IgD-negative memory B cell (primary cell): ENCODE data around the gene RPA3. TPM values are rescaled to one million over a fixed set of nuclear protein-coding genes. Genes with fewer than 3 reads are reported as not detected.

ENCODE experiments used
- H3K27ac Mint-ChIP-seq, 3 donors: one replicate each; pipeline ENCODE4 v1.8.0; 2020 to 2022; ENCODE audit warnings: mild to moderate bottlenecking in 3 of 3, mixed read lengths in 3 of 3, moderate library complexity in 1 of 3
- H3K27me3 Mint-ChIP-seq: one replicate; pipeline ENCODE4 v1.8.0; 2021; ENCODE audit warnings: mixed read lengths
- H3K36me3 Mint-ChIP-seq: one replicate; pipeline ENCODE4 v1.8.0; 2020; ENCODE audit warnings: mild to moderate bottlenecking, mixed read lengths
- H3K4me1 Mint-ChIP-seq, 3 donors: one replicate each; pipeline ENCODE4 v1.8.0; 2020 to 2022; ENCODE audit warnings: mixed read lengths in 3 of 3, mild to moderate bottlenecking in 1 of 3
- H3K4me3 Mint-ChIP-seq, 4 donors: one replicate each; pipeline ENCODE4 v1.8.0; 2020 to 2022; ENCODE audit warnings: mild to moderate bottlenecking in 4 of 4, mixed read lengths in 4 of 4, moderate library complexity in 3 of 4
- H3K9me3 Mint-ChIP-seq, 3 donors: one replicate each; pipeline ENCODE4 v1.8.0; 2020 to 2021; ENCODE audit warnings: mixed read lengths in 3 of 3, mild to moderate bottlenecking in 1 of 3
- polyA plus RNA-seq: library from polyadenylated mRNA; unstranded; fragments of 300-500 nt; fragmentation: Illumina TruSeq; gene quantifications from one replicate; pipeline ENCODE4 v1.2.3, GENCODE V29; 2021

Gene RPA3
- polyA plus RNA-seq, 1 donor from 2014 or later = 99.9 TPM

GRCh38 chr7:7742223-7742622, 23.8 kb upstream of the RPA3 start:
- H3K27me3 Mint-ChIP-seq = no peaks in the 10 kb centered on the region
- no peaks in the 10 kb centered on the region for H3K9me3 Mint-ChIP-seq
- peaks cover 7% of the 10 kb centered on the region for H3K36me3 Mint-ChIP-seq
- H3K4me3 Mint-ChIP-seq = no peak overlapping the region
- H3K4me1 Mint-ChIP-seq = peaks cover 9 to 16% (median 11%) of the 10 kb centered on the region in 3 donors
- H3K27ac Mint-ChIP-seq = no peak overlapping the region

- Mint-ChIP-seq H3K4me1 (peaks cover 3 to 6% (median 6%) of the 10 kb centered on the region in 3 donors), H3K4me3 (no peak overlapping the region), H3K36me3 (peaks cover 6% of the 10 kb centered on the region), H3K27me3 (no peaks in the 10 kb centered on the region), H3K27ac (no peak overlapping the region), H3K9me3 (no peaks in the 10 kb centered on the region)
These were observed 21.6 kb upstream of the RPA3 start for GRCh38 chr7:7740037-7740355.

DNA sequence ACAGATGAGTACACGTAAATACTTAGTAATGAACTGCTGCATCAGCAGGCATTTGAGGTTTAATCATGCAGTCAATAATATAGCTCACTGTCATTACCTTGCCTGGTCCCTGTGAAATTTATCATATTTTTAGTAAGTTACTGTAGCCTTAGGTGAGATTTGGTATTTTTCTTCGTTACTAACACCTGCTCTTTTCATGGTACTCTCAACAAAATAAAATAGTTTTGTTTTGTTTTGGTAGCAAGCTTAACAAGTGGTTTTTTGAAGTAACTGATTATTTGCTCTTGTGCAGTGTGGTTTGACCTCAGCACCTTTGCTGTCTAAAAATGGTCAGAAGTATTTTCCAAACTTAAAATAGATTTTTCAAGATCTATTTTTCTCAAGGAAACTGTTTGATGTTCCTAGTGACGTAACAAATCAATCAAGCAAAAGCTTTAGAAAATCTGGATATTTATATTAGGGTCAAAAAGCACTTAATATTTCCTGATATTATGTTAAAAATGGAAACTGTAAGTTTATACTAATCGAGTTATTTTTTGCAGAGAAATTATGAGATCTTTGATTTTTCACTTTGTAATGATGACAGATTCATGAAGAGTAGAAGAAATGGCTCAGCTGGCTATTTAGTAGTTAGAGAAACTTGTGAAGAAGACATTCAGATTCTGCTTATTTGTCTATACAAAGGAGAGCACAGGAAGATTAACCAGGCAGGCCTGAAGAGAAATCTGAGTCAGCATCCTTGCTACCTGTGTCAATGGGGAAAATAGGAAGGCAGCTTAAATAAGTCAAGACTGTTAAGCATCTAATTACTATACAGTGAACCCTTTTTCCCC, 21.0 kb upstream of the RPA3 start:
- Mint-ChIP-seq H3K9me3 (no peaks in the 10 kb centered on the region), H3K27ac (peak overlapping the region in 2 of 3 donors; percentile 40 to 46), H3K27me3 (no peaks in the 10 kb centered on the region), H3K36me3 (peaks cover 6% of the 10 kb centered on the region), H3K4me1 (peaks cover 4 to 8% (median 6%) of the 10 kb centered on the region in 3 donors), H3K4me3 (no peak overlapping the region)

GRCh38 chr7:7738622-7739021, 20.2 kb upstream of the RPA3 start:
- Mint-ChIP-seq H3K4me1 (peaks cover 6 to 8% (median 6%) of the 10 kb centered on the region in 3 donors), H3K27me3 (no peaks in the 10 kb centered on the region), H3K4me3 (peak overlapping the region in 1 of 4 donors; percentile 45), H3K36me3 (peaks cover 6% of the 10 kb centered on the region), H3K9me3 (no peaks in the 10 kb centered on the region), H3K27ac (no peak overlapping the region)

DNA sequence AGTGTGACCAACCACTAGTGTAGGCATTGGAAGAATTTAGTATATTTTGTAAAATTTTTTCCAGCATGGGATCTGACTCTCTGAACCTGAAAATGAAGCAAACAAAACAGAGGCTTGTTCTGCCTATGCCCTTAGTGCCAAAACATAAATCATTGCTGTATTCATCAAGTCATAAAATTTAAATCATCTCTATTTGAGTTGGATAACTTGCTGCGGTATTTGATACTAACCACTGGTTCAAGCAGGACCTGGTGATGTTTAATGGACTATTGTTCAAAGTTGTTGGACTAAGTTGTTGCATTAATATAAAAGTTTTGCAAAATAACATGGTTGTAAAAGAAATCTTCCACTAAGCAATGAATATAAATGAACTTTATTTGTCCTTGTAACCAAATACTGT, 19.8 kb upstream of the RPA3 start:
- no peaks in the 10 kb centered on the region for H3K9me3 Mint-ChIP-seq
- no peak overlapping the region for H3K4me3 Mint-ChIP-seq
- no peak overlapping the region for H3K27ac Mint-ChIP-seq
- peaks cover 6 to 8% (median 6%) of the 10 kb centered on the region in 3 donors for H3K4me1 Mint-ChIP-seq
- peaks cover 6% of the 10 kb centered on the region for H3K36me3 Mint-ChIP-seq
- no peaks in the 10 kb centered on the region for H3K27me3 Mint-ChIP-seq

DNA sequence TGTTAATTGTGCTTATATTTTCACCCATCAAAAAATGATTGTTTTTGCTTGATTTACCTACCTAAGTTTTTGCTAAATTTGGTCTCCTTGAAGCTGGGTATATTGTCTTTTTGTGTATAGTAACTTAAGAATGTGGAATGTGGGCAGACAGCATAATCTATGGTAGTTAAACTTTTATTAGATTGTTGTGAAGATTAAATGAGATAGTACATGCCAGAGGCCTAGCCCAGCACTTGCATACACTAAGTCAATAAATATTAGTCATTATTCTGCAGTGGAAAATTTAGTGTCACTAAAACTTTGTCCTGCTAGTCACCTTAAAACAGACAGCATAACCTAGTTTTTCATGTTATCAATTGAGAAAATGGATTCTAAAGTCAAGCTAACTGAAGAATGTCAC, 19.3 kb upstream of the RPA3 start:
- no peaks in the 10 kb centered on the region for H3K9me3 Mint-ChIP-seq
- H3K27ac Mint-ChIP-seq = peak overlapping the region in 1 of 3 donors; percentile 39
- H3K27me3 Mint-ChIP-seq = no peaks in the 10 kb centered on the region

GRCh38 chr7:7736671-7737070, 18.3 kb upstream of the RPA3 start:
- H3K36me3 Mint-ChIP-seq = peaks cover 6% of the 10 kb centered on the region
- no peak overlapping the region for H3K27ac Mint-ChIP-seq
- no peak overlapping the region for H3K4me3 Mint-ChIP-seq
- H3K9me3 Mint-ChIP-seq = no peaks in the 10 kb centered on the region
- H3K4me1 Mint-ChIP-seq = peaks cover 7 to 8% (median 8%) of the 10 kb centered on the region in 3 donors
- H3K27me3 Mint-ChIP-seq = no peaks in the 10 kb centered on the region

More for the DNA sequence above, 19.3 kb upstream of the RPA3 start:
- peaks cover 6% of the 10 kb centered on the region for H3K36me3 Mint-ChIP-seq
- peaks cover 6 to 8% (median 6%) of the 10 kb centered on the region in 3 donors for H3K4me1 Mint-ChIP-seq
- no peak overlapping the region for H3K4me3 Mint-ChIP-seq

- H3K4me3 Mint-ChIP-seq = no peak overlapping the region
- H3K27ac Mint-ChIP-seq = no peak overlapping the region
- H3K9me3 Mint-ChIP-seq = no peaks in the 10 kb centered on the region
- H3K36me3 Mint-ChIP-seq = peaks cover 3% of the 10 kb centered on the region
- no peaks in the 10 kb centered on the region for H3K27me3 Mint-ChIP-seq
- H3K4me1 Mint-ChIP-seq = peaks cover 8 to 17% (median 11%) of the 10 kb centered on the region in 3 donors
These were observed 14.3 kb upstream of the RPA3 start for GRCh38 chr7:7732621-7733281.

GRCh38 chr7:7731732-7732131, 13.3 kb upstream of the RPA3 start:
- Mint-ChIP-seq H3K27me3 (no peaks in the 10 kb centered on the region), H3K4me1 (peaks cover 8 to 17% (median 13%) of the 10 kb centered on the region in 3 donors), H3K27ac (no peak overlapping the region), H3K4me3 (no peak overlapping the region), H3K9me3 (no peaks in the 10 kb centered on the region), H3K36me3 (peaks cover 2% of the 10 kb centered on the region)

GRCh38 chr7:7720750-7721621, 2.6 kb upstream of the RPA3 start:
- H3K27ac Mint-ChIP-seq = peak overlapping the region in 1 of 3 donors; percentile 31
- H3K36me3 Mint-ChIP-seq = peaks cover 6% of the 10 kb centered on the region
- H3K27me3 Mint-ChIP-seq = no peaks in the 10 kb centered on the region
- peaks cover 4 to 5% (median 4%) of the 10 kb centered on the region in 3 donors for H3K4me1 Mint-ChIP-seq
- no peaks in the 10 kb centered on the region for H3K9me3 Mint-ChIP-seq
- peak overlapping the region in 1 of 4 donors; percentile 15 for H3K4me3 Mint-ChIP-seq

- Mint-ChIP-seq H3K27me3 (no peaks in the 10 kb centered on the region), H3K9me3 (no peaks in the 10 kb centered on the region), H3K36me3 (peaks cover 2% of the 10 kb centered on the region), H3K4me1 (peaks cover 4 to 7% (median 5%) of the 10 kb centered on the region in 3 donors), H3K27ac (peak overlapping the region in 1 of 3 donors; percentile 31), H3K4me3 (no peak overlapping the region)
These were observed 1.8 kb upstream of the RPA3 start for GRCh38 chr7:7720193-7720592.

GRCh38 chr7:7719236-7719635, 829 bp upstream of the RPA3 start:
- Mint-ChIP-seq H3K9me3 (no peaks in the 10 kb centered on the region), H3K36me3 (peaks cover 2% of the 10 kb centered on the region)

DNA sequence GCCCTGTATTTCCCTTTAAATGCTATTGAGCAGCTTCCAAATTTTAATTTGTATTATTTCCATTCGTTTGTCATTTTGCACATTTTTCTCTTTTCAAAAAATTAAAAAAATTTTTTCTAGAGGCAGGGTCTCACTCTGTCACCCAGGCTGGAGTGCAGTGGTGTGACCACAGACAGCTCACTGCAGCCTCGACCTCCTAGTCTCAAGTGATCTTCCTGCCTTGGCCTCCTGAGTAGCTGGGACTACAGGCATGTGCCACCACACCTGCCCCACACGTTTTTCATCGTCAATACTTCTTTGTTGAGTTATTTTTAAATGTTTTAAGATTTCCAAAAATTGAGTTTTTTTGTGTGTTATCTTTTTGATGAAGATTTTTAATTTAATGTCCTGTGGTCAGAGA, 4.7 kb downstream of the RPA3 start:
- Mint-ChIP-seq H3K27ac (peak overlapping the region in 1 of 3 donors; percentile 29), H3K9me3 (no peaks in the 10 kb centered on the region), H3K4me3 (peak overlapping the region in 2 of 4 donors; percentile 57 to 61), H3K27me3 (no peaks in the 10 kb centered on the region), H3K36me3 (peaks cover 2% of the 10 kb centered on the region), H3K4me1 (peaks cover 12 to 19% (median 19%) of the 10 kb centered on the region in 3 donors)

More at GRCh38 chr7:7719236-7719635, 829 bp upstream of the RPA3 start:
- Mint-ChIP-seq H3K4me1 (peaks cover 4 to 7% (median 5%) of the 10 kb centered on the region in 3 donors), H3K27me3 (no peaks in the 10 kb centered on the region), H3K4me3 (no peak overlapping the region), H3K27ac (no peak overlapping the region)

- Mint-ChIP-seq H3K4me3 (no peak overlapping the region), H3K4me1 (peaks cover 18 to 36% (median 31%) of the 10 kb centered on the region in 3 donors), H3K27me3 (no peaks in the 10 kb centered on the region), H3K9me3 (no peaks in the 10 kb centered on the region), H3K36me3 (peaks cover 2% of the 10 kb centered on the region), H3K27ac (no peak overlapping the region)
These were observed 7.9 kb downstream of the RPA3 start for GRCh38 chr7:7710469-7710868.

DNA sequence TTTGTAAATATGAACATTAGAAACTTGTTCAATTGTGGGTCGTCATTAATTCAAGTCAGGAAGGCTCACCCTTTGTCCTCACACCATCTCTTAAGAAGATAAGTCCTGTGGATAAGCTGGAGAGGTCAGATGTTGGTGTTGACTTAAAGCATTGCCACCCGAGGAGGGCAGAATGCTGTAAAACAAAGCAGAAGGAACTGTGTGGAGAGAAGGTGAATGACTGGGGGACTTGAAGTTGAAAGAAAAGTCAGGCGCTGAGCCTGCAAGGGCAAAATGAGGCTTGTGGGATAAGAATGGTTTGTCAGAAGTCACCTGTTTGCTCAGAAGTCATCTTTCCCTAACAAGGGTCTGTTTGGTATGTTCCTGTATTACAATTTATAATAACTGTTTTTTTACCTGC, 9.1 kb downstream of the RPA3 start:
- peak overlapping the region in 1 of 3 donors; percentile 36 for H3K27ac Mint-ChIP-seq
- peaks cover 21 to 36% (median 35%) of the 10 kb centered on the region in 3 donors for H3K4me1 Mint-ChIP-seq
- H3K27me3 Mint-ChIP-seq = no peaks in the 10 kb centered on the region

More for the DNA sequence above, 9.1 kb downstream of the RPA3 start:
- Mint-ChIP-seq H3K36me3 (peaks cover 2% of the 10 kb centered on the region), H3K9me3 (no peaks in the 10 kb centered on the region), H3K4me3 (no peak overlapping the region)
